Thymus (tissue), 2 donors: Measurements from ENCODE around the gene ASB13. TPM values are rescaled to one million over a fixed set of nuclear protein-coding genes. Genes with fewer than 3 reads are reported as not detected.

Experiments
- polyA plus RNA-seq: library from polyadenylated mRNA; stranded (reverse); fragments of 200-250 nt; gene quantifications from one replicate; pipeline ENCODE4 v1.2.3, GENCODE V29; 2013
- total RNA-seq: library from RNA; stranded (reverse); fragments of 120-200 nt; gene quantifications from one replicate; pipeline ENCODE4 v1.2.4, GENCODE V29; 2013
- donor health status: healthy.

Gene ASB13
- total and polyA plus RNA-seq, 2 donors, result 3.3 to 13.7 TPM

Other genes starting within 250 kb of the ASB13 start
- gene CALML5, start 167.0 kb downstream of the ASB13 start, total RNA-seq, result 32.6 TPM
- 368 TPM for gene CALML5, start 167.0 kb downstream of the ASB13 start, polyA plus RNA-seq
- gene CALML3, start 141.6 kb downstream of the ASB13 start, total RNA-seq, result 144 TPM
- 142 TPM for gene CALML3, start 141.6 kb downstream of the ASB13 start, polyA plus RNA-seq
- 41.6 TPM for gene TASOR2, start 18.2 kb upstream of the ASB13 start, total RNA-seq
- gene TASOR2, start 18.2 kb upstream of the ASB13 start, polyA plus RNA-seq, result 19.2 TPM
- gene GDI2, start 146.8 kb upstream of the ASB13 start, total RNA-seq, result 268 TPM
- gene GDI2, start 146.8 kb upstream of the ASB13 start, polyA plus RNA-seq, result 139 TPM
- 6.1 TPM for gene ANKRD16, start 223.3 kb upstream of the ASB13 start, total RNA-seq
- gene ANKRD16, start 223.3 kb upstream of the ASB13 start, polyA plus RNA-seq, result 6.4 TPM
- 97.8 TPM for gene FBH1, start 223.6 kb upstream of the ASB13 start, total RNA-seq
- gene FBH1, start 223.6 kb upstream of the ASB13 start, polyA plus RNA-seq, result 52.8 TPM